H9 (cell line): ENCODE data around the gene TENM4. TPM values are rescaled to one million over a fixed set of nuclear protein-coding genes. Genes with fewer than 3 reads are reported as not detected.

Experiments
- DNase-seq: peaks from one replicate; pipeline ENCODE4 v3.0.0-alpha.2; 2017
- H2AFZ ChIP-seq: one replicate; pipeline ENCODE4 v1.6.1; 2013; ENCODE audit warnings: mild to moderate bottlenecking, low read length, control low read depth, moderate library complexity
- H2AK5ac ChIP-seq: 2 replicates; pipeline ENCODE4 v1.6.1; 2013; ENCODE audit warnings: low read length, control low read depth, mixed read lengths; ENCODE audit not compliant: insufficient read length
- H2BK120ac ChIP-seq: one replicate; pipeline ENCODE4 v1.6.1; 2013; ENCODE audit warnings: low read depth, mild to moderate bottlenecking, low read length, control low read depth, inconsistent platforms; ENCODE audit not compliant: poor library complexity, severe bottlenecking
- H2BK12ac ChIP-seq: 2 replicates; pipeline ENCODE4 v1.6.1; 2013; ENCODE audit warnings: low read length, control low read depth, mixed read lengths, low read depth; ENCODE audit not compliant: insufficient read length
- H2BK15ac ChIP-seq: 2 replicates; pipeline ENCODE4 v1.6.1; 2013; ENCODE audit warnings: low read depth, low read length, control low read depth
- H2BK20ac ChIP-seq: one replicate; pipeline ENCODE4 v1.6.1; 2013; ENCODE audit warnings: low read depth, mild to moderate bottlenecking, low read length, control low read depth, inconsistent platforms; ENCODE audit not compliant: poor library complexity, severe bottlenecking
- H2BK5ac ChIP-seq: 2 replicates; pipeline ENCODE4 v1.6.1; 2013; ENCODE audit warnings: low read length, control low read depth, mixed read lengths; ENCODE audit not compliant: insufficient read length
- H3K14ac ChIP-seq: 2 replicates; pipeline ENCODE4 v1.6.1; 2013; ENCODE audit warnings: low read length, control low read depth; ENCODE audit not compliant: insufficient read depth
- H3K18ac ChIP-seq: 2 replicates; pipeline ENCODE4 v1.6.1; 2013; ENCODE audit warnings: low read depth, mild to moderate bottlenecking, mixed read lengths, low read length, control low read depth; ENCODE audit not compliant: insufficient read length
- H3K23ac ChIP-seq: 2 replicates; pipeline ENCODE4 v1.6.1; 2013; ENCODE audit warnings: low read length, control low read depth, mixed read lengths, low read depth; ENCODE audit not compliant: insufficient read length
- H3K23me2 ChIP-seq: 2 replicates; pipeline ENCODE4 v1.6.1; 2013; ENCODE audit warnings: low read depth, mild to moderate bottlenecking, mixed read lengths, low read length, control low read depth; ENCODE audit not compliant: insufficient read length, poor library complexity, severe bottlenecking
- H3K27ac ChIP-seq: 2 replicates; pipeline ENCODE4 v1.5.1; 2013; ENCODE audit warnings: low read length, control low read depth, mixed read lengths, low read depth; ENCODE audit not compliant: insufficient read length
- H3K27me3 ChIP-seq: 2 replicates; pipeline ENCODE4 v1.6.1; 2013; ENCODE audit warnings: low read length, control low read depth, inconsistent platforms; ENCODE audit not compliant: insufficient read depth
- H3K4ac ChIP-seq: 2 replicates; pipeline ENCODE4 v1.6.1; 2013; ENCODE audit warnings: low read depth, mild to moderate bottlenecking, control low read depth, inconsistent platforms, low read length, moderate library complexity
- H3K4me1 ChIP-seq: 2 replicates; pipeline ENCODE4 v1.6.1; 2013; ENCODE audit warnings: low read length, control low read depth, inconsistent platforms; ENCODE audit not compliant: insufficient read depth
- H3K4me2 ChIP-seq: 2 replicates; pipeline ENCODE4 v1.6.1; 2013; ENCODE audit warnings: low read length, control low read depth, mixed read lengths; ENCODE audit not compliant: insufficient read length, insufficient read depth
- H3K56ac ChIP-seq: 2 replicates; pipeline ENCODE4 v1.6.1; 2013; ENCODE audit warnings: low read depth, mild to moderate bottlenecking, mixed read lengths, low read length, control low read depth; ENCODE audit not compliant: insufficient read length
- H3K79me1 ChIP-seq: 2 replicates; pipeline ENCODE4 v1.6.1; 2013; ENCODE audit warnings: low read depth, mild to moderate bottlenecking, moderate library complexity, low read length, control low read depth, inconsistent platforms; ENCODE audit not compliant: insufficient read depth, poor library complexity, severe bottlenecking
- H3K79me2 ChIP-seq: 2 replicates; pipeline ENCODE4 v1.6.1; 2013; ENCODE audit warnings: low read length, control low read depth, inconsistent platforms; ENCODE audit not compliant: insufficient read depth
- H3K9ac ChIP-seq: 2 replicates; pipeline ENCODE4 v1.6.1; 2013; ENCODE audit warnings: low read length, control low read depth, mixed read lengths; ENCODE audit not compliant: insufficient read length; ENCODE audit errors: extremely low read depth
- H3K9me3 ChIP-seq: one replicate; pipeline ENCODE4 v1.6.1; 2013; ENCODE audit warnings: low read depth, low read length, inconsistent platforms; ENCODE audit not compliant: control insufficient read depth
- H3T11ph ChIP-seq: one replicate; pipeline ENCODE4 v1.6.1; 2013; ENCODE audit warnings: mild to moderate bottlenecking, low read length, control low read depth, inconsistent platforms
- H4K20me1 ChIP-seq: one replicate; pipeline ENCODE4 v1.6.1; 2013; ENCODE audit not compliant: control insufficient read depth, insufficient read length, insufficient read depth
- H4K5ac ChIP-seq: 2 replicates; pipeline ENCODE4 v1.6.1; 2013; ENCODE audit warnings: low read depth, mild to moderate bottlenecking, mixed read lengths, low read length, control low read depth; ENCODE audit not compliant: insufficient read length
- H4K8ac ChIP-seq: replicated peaks from 2 replicates; pipeline ENCODE4 v1.6.1; 2013; ENCODE audit warnings: low read length, control low read depth, mixed read lengths, low read depth; ENCODE audit not compliant: insufficient read length
- H4K91ac ChIP-seq: 2 replicates; pipeline ENCODE4 v1.6.1; 2013; ENCODE audit warnings: low read depth, mild to moderate bottlenecking, moderate library complexity, mixed read lengths, low read length, control low read depth; ENCODE audit not compliant: insufficient read length
- H3K27ac Mint-ChIP-seq, 3 experiments: 2 replicates in 2 of 3; 3 replicates in 1 of 3; pipeline ENCODE4 v1.8.0; 2020 to 2021; ENCODE audit warnings: mixed read lengths in 3 of 3, mild to moderate bottlenecking in 1 of 3, moderate library complexity in 1 of 3
- H3K27me3 Mint-ChIP-seq: 2 replicates; pipeline ENCODE4 v1.8.0; 2021; ENCODE audit warnings: low read depth, mild to moderate bottlenecking, moderate library complexity, mixed read lengths
- H3K36me3 Mint-ChIP-seq, 3 experiments: 2 replicates in 2 of 3; 3 replicates in 1 of 3; pipeline ENCODE4 v1.8.0; 2020 to 2021; ENCODE audit warnings: low read depth in 3 of 3, mixed read lengths in 3 of 3; ENCODE audit not compliant: insufficient read depth in 1 of 3
- H3K4me1 Mint-ChIP-seq, 2 experiments: 2 replicates each; pipeline ENCODE4 v1.8.0; 2020; ENCODE audit warnings: mixed read lengths in 2 of 2
- H3K4me3 Mint-ChIP-seq, 2 experiments: 2 replicates in 1 of 2; 3 replicates in 1 of 2; pipeline ENCODE4 v1.8.0; 2020 to 2021; ENCODE audit warnings: mild to moderate bottlenecking in 2 of 2, mixed read lengths in 2 of 2, moderate library complexity in 1 of 2
- H3K9me3 Mint-ChIP-seq, 2 experiments: 2 replicates in 1 of 2; 3 replicates in 1 of 2; pipeline ENCODE4 v1.8.0; 2020; ENCODE audit warnings: mild to moderate bottlenecking in 2 of 2, mixed read lengths in 2 of 2, moderate library complexity in 1 of 2
- CTCF ChIP-seq: fragments of 200-600 bp; sonication (generic); conservative IDR thresholded peaks from 3 replicates; pipeline ENCODE4 v1.8.0; 2021; ENCODE audit warnings: antibody characterized with exemption, mild to moderate bottlenecking
- WGBS: extraction: QIAGEN DNeasy Blood & Tissue Kit; methylation state at CpG from one replicate; pipeline ENCODE4 v1.1.7; 2013; ENCODE audit warnings: missing lambda C conversion rate, low lambda C conversion rate, mixed read lengths; ENCODE audit not compliant: insufficient read length; ENCODE audit errors: extremely low coverage; 5-methylcytosine and 5-hydroxymethylcytosine counted together
- total RNA-seq: library from RNA; stranded (reverse); gene quantifications from 2 replicates; pipeline ENCODE4 v1.2.1, GENCODE V29; 2021

Gene TENM4
- total RNA-seq, 1 experiment from 2014 or later = 4.6 TPM

GRCh38 chr11:79206951-79207350, 233.9 kb downstream of the TENM4 start:
- Histone ChIP-seq H3K23ac (no peak overlapping the region), H2AK5ac (no peak overlapping the region), H3K27me3 (no peaks in the 10 kb centered on the region), H2BK5ac (no peak overlapping the region), H4K8ac (no peak overlapping the region), H4K5ac (no peak overlapping the region), H3K79me1 (no peaks in the 10 kb centered on the region), H3K9ac (no peak overlapping the region), H3K4me1 (no peaks in the 10 kb centered on the region), H2BK120ac (no peak overlapping the region), H3K56ac (no peak overlapping the region), H3K4ac (no peak overlapping the region), H3K27ac (no peak overlapping the region), H3T11ph (no peak overlapping the region), H3K79me2 (no peaks in the 10 kb centered on the region), H3K18ac (no peak overlapping the region), H3K23me2 (no peaks in the 10 kb centered on the region), H3K9me3 (no peaks in the 10 kb centered on the region), H4K91ac (no peak overlapping the region), H3K4me2 (no peak overlapping the region), H2BK12ac (no peak overlapping the region), H2BK15ac (no peak overlapping the region), H2AFZ (no peak overlapping the region), H4K20me1 (no peaks in the 10 kb centered on the region), H3K14ac (no peak overlapping the region), H2BK20ac (no peak overlapping the region)
- TF ChIP-seq CTCF = peak; percentile 59
- H3K36me3 Mint-ChIP-seq = no peaks in the 10 kb centered on the region
- no peaks in the 10 kb centered on the region for H3K9me3 Mint-ChIP-seq
- no peaks in the 10 kb centered on the region for H3K4me1 Mint-ChIP-seq
- WGBS = no CpG with 5 or more reads among the region's 4 CpGs
- H3K4me3 Mint-ChIP-seq = no peak overlapping the region
- no peak overlapping the region; a peak in 1 of 7 replicates for H3K27ac Mint-ChIP-seq
- peak; percentile 53 for DNase-seq
- no peaks in the 10 kb centered on the region for H3K27me3 Mint-ChIP-seq
